ENCODE results near the gene TBC1D5.

- TF ChIP-seq EZH2 (IDR thresholded peaks at IDR 0.05; ENCODE audit: insufficient read depth, poor library complexity, severe bottlenecking) (no peak), EZH2phosphoT487 (IDR thresholded peaks at IDR 0.05; ENCODE audit: insufficient read depth, low read depth) (no peak)
These were observed 343.4 kb downstream of the TBC1D5 start for GRCh38 chr3:17398959-17399551.

All from GM23248 (cell line).